Measurements from ENCODE around the gene SPHKAP. TPM values are rescaled to one million over a fixed set of nuclear protein-coding genes. Genes with fewer than 3 reads are reported as not detected.

The SPHKAP gene
- polyA plus RNA-seq, 1 donor (not counting 4 experiments of a cell fraction or from before 2014, with no cell fraction given), result not detected

- no peak for DNase-seq (ENCODE audit: low read depth, low spot score)
- no peak for TF ChIP-seq CTCF (optimal IDR thresholded peaks at IDR 0.05 in 1 of 3, IDR thresholded peaks at IDR 0.05 in 1 of 3, conservative IDR thresholded peaks at IDR 0.05 in 1 of 3; ENCODE audit: extremely low read depth in 1 of 3, insufficient read depth in 2 of 3, low read length in 3 of 3)
- TF ChIP-seq EZH2 (IDR thresholded peaks at IDR 0.05; ENCODE audit: low read length), result no peak
These were observed 157.9 kb downstream of the SPHKAP start for GRCh38 chr2:228023619-228024018.

GRCh38 chr2:228018311-228018710 is 163.2 kb downstream of the SPHKAP start:
- Histone ChIP-seq H3K36me3 (ENCODE audit: control insufficient read depth in 2 of 2, extremely low read depth in 1 of 2, insufficient read depth in 2 of 2, low read length in 2 of 2) (no peaks in the 10 kb centered on the region), H3K79me2 (ENCODE audit: control insufficient read depth, insufficient read depth, low read length) (no peaks in the 10 kb centered on the region), H3K27ac (ENCODE audit: control insufficient read depth, insufficient read depth, low read length) (no peak overlapping the region), H3K9me1 (ENCODE audit: control insufficient read depth, extremely low read depth, insufficient read depth, low read length) (no peaks in the 10 kb centered on the region), H3K9me3 (ENCODE audit: control insufficient read depth, low read depth, low read length) (no peaks in the 10 kb centered on the region), H3K4me2 (ENCODE audit: control insufficient read depth, extremely low read depth, insufficient read depth, low read depth, low read length) (no peak overlapping the region), H2AFZ (ENCODE audit: control insufficient read depth, low read length) (no peak overlapping the region), H3K9ac (ENCODE audit: control insufficient read depth, extremely low read depth, insufficient read depth, low read length) (no peak overlapping the region), H3K27me3 (ENCODE audit: control insufficient read depth, extremely low read depth, insufficient read depth, low read length) (no peaks in the 10 kb centered on the region), H3K4me3 (ENCODE audit: control insufficient read depth in 2 of 3, extremely low read depth in 1 of 3, insufficient read depth in 2 of 3, low read depth in 1 of 3, low read length in 3 of 3) (no peak overlapping the region), H4K20me1 (ENCODE audit: control insufficient read depth, extremely low read depth, insufficient read depth, low read length) (no peaks in the 10 kb centered on the region), H3K4me1 (ENCODE audit: control insufficient read depth, extremely low read depth, insufficient read depth, low read length) (no peaks in the 10 kb centered on the region)
- dilution Hi-C loops (cut with MboI; ENCODE audit: extremely low pct_ligation_motif_present, low sequenced_read_pairs), result no loop called here
- FAIRE-seq, result no peak
- DNase-seq (ENCODE audit: low read depth, low spot score), result no peak
- TF ChIP-seq CTCF (optimal IDR thresholded peaks at IDR 0.05 in 1 of 3, IDR thresholded peaks at IDR 0.05 in 1 of 3, conservative IDR thresholded peaks at IDR 0.05 in 1 of 3; ENCODE audit: extremely low read depth in 1 of 3, insufficient read depth in 2 of 3, low read length in 3 of 3) (no peak), EZH2 (IDR thresholded peaks at IDR 0.05; ENCODE audit: low read length) (no peak)

More at GRCh38 chr2:228023619-228024018, 157.9 kb downstream of the SPHKAP start:
- Histone ChIP-seq H3K27me3 (ENCODE audit: control insufficient read depth, extremely low read depth, insufficient read depth, low read length) (no peaks in the 10 kb centered on the region), H3K4me2 (ENCODE audit: control insufficient read depth, extremely low read depth, insufficient read depth, low read depth, low read length) (no peak overlapping the region), H3K4me1 (ENCODE audit: control insufficient read depth, extremely low read depth, insufficient read depth, low read length) (no peaks in the 10 kb centered on the region), H2AFZ (ENCODE audit: control insufficient read depth, low read length) (no peak overlapping the region), H3K9me3 (ENCODE audit: control insufficient read depth, low read depth, low read length) (no peaks in the 10 kb centered on the region), H3K9ac (ENCODE audit: control insufficient read depth, extremely low read depth, insufficient read depth, low read length) (no peak overlapping the region), H3K36me3 (ENCODE audit: control insufficient read depth in 2 of 2, extremely low read depth in 1 of 2, insufficient read depth in 2 of 2, low read length in 2 of 2) (no peaks in the 10 kb centered on the region), H3K27ac (ENCODE audit: control insufficient read depth, insufficient read depth, low read length) (no peak overlapping the region), H4K20me1 (ENCODE audit: control insufficient read depth, extremely low read depth, insufficient read depth, low read length) (no peaks in the 10 kb centered on the region), H3K9me1 (ENCODE audit: control insufficient read depth, extremely low read depth, insufficient read depth, low read length) (no peaks in the 10 kb centered on the region), H3K79me2 (ENCODE audit: control insufficient read depth, insufficient read depth, low read length) (no peaks in the 10 kb centered on the region), H3K4me3 (ENCODE audit: control insufficient read depth in 2 of 3, extremely low read depth in 1 of 3, insufficient read depth in 2 of 3, low read depth in 1 of 3, low read length in 3 of 3) (no peak overlapping the region)
- FAIRE-seq, result no peak
- dilution Hi-C loops (cut with MboI; ENCODE audit: extremely low pct_ligation_motif_present, low sequenced_read_pairs), result no loop called here

Measured in keratinocyte (primary cell).